Smooth muscle cell of bladder (primary cell): ENCODE data around the gene VMO1. TPM values are rescaled to one million over a fixed set of nuclear protein-coding genes. Genes with fewer than 3 reads are reported as not detected.

ENCODE experiments used
- total RNA-seq: library from RNA; depleted of rRNA; stranded (reverse); fragments of >200 nt; gene quantifications from 2 replicates; pipeline ENCODE4 v1.2.3, GENCODE V29; 2014

Gene VMO1, protein sequence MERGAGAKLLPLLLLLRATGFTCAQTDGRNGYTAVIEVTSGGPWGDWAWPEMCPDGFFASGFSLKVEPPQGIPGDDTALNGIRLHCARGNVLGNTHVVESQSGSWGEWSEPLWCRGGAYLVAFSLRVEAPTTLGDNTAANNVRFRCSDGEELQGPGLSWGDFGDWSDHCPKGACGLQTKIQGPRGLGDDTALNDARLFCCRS
- 0.74 and 3.3 TPM in 2 replicates for total RNA-seq

GRCh38 chr17:4786106-4786511, at the start of gene VMO1:
Gene VMO1, minus strand, starts transcription at chr17:4786364. Its CDS starts 12 bp downstream, at chr17:4786352.

DNA sequence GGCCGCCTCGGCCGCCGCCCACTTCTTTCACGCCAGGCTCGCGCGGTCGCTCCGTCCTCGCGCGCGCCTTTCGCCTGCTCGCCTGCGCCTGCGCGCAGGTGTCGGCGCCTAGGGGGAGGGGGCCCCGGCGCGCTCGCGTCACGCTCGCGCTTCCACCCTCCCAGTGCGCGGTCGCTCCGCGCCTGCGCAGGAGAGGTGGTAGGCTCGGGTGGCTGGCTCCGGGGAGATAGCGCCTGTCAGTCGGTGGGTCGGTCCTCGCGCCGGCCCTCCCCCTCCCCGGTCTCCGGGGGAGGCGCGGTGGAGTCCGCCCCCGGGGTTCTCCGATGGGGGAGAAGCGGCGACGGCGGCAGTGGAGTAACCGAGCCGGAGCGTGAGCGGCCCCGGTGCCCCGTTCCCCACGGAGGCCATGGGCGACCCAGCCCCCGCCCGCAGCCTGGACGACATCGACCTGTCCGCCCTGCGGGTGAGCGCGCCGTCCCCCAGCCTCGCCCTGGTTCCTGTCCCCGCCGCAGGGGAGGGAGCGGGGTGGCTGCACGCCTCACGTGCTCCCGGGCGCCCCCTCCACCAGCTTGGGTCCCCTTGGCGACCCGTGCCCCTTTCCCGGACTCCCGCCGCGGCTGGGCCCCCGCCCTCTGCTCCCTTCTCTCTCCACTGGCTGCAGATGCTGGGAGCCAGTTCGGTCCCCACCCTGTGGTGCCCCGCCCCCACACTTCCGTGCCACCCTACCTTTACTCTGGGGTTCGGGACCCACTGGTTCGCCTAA, 47.2 kb upstream of the VMO1 start, which contains the start of gene MINK1:
TSS of gene MINK1 (plus strand) at position 163 of the 763 bp plus-strand sequence. CDS start at position 407, 244 bp downstream.

DNA sequence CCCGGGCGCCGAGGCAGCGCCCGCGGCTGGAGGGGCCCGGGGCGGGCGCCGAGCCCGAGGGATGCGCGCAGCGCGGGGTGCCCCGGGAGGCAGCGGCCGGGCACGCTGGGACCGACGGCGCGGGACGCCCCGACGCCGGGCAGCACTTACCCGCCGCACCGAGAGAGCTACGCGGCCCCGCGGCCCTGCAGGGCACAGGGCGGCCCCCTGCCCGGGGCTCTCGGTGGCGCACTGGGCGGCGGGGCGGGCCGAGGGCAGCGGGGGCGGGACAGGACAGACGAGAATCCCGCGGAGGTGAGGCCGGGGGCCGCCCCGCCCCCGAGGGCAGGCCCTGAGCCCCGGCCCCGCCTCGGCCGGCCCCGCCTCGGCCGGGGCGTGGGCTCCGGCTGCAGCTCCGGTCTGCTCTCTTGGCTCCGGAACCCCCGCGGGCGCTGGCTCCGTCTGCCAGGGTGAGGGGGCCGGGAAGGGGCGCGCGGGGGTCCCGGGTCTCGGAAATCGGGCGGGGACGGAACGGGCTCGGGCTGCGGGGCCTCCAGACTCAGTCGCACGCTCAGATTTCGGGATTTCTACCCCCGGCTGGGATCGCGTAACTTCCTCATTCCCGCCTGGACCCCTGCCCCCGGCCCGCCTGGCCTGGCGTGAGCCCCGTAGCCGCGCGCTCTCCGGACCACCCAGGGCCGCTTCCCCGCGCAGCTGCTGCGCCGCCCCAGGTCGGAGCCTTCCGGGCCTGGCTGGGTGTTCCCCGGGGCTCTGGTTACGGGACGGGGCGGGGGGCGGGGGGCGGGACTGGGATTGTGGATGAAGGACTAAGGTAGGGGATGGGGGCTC, 20.8 kb upstream of the VMO1 start, which contains the start of gene PLD2:
TSS of gene PLD2 (plus strand) at position 376 of the 828 bp plus-strand sequence. CDS start 621 bp downstream, outside the sequence.

GRCh38 chr17:4802228-4802627, 16.1 kb upstream of the VMO1 start, which contains the start of gene C17orf114:
Gene C17orf114, minus strand, starts transcription at chr17:4802328.

GRCh38 chr17:4788807-4789700, 2.9 kb upstream of the VMO1 start, which contains the start of gene GLTPD2:
Gene GLTPD2, plus strand, starts transcription at chr17:4788964. Its CDS starts 48 bp downstream, at chr17:4789012.

DNA sequence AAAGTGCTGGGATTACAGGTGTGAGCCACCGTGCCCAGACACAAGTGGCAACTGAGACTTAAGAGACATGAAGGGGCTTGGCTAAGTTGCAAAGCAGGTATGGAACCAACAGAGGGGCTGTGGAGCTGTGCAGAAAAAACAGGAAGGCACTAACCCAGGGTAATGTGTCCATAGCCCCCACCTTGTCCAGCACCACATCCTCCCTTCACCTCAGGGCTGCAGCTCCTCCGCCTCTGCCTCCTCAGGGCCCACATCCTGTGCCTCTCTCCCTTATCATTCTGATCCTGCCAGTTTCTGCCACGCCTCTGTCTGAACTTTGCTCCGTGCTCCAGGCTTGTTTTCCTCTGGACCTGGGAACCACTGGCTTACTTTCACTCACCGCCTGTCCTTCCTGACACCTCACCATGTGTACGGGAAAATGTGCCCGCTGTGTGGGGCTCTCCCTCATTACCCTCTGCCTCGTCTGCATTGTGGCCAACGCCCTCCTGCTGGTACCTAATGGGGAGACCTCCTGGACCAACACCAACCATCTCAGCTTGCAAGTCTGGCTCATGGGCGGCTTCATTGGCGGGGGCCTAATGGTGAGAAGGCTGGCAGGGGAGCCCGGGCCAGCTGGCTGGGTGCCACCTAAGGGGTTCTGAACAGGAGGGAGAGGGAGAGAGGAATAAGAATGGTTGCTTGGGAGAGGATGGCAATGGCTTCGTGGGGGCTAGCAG, 14.5 kb downstream of the VMO1 start, which contains the start of gene TM4SF5:
TSS of gene TM4SF5 (plus strand) at position 368 of the 716 bp plus-strand sequence. CDS start at position 405, 37 bp downstream.

DNA sequence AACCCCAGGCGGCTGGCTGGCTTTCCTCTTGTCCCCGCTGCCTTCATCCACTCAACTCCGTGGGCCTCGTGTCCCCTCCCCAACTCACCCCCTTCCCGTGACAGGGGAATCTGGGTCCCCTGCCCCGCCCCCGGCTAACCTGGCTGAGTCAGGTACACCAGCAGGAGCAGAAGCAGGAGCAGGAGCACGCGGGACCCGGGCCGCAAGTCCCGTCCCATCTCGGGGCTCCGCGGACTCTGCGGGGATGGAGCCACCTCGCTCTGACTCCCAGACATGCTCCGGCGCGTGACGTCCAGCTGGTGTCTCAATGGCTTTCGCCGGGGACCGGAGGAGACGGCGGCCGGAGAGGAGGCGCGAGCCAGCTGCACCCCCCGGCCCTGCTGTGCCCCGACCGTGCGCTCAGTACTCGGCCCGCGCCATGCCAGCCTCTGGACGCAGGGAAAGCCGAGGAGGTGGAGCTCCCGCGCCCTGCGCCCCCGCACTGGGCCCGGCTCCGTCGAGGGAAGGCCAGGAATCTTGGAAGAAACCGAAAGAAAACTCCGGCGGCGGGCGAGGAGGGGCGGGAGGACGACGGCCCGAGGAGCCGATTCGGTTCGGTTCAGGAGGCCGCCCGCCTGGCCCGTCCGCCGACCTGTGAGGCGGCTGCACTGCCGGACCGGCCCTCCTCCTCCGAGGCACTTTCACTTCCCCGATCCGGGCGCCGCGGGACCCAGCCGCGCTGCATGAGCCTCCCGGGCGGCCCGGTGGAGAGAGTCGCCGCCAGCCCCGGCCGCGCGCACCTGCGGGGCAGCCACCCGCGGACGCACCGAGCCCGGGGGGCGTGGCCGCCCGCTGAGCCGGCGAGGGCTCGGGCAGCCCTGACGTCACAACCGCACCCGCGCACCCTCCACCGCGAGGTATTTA, 46.8 kb downstream of the VMO1 start, which contains the start of the genes CXCL16 and ZMYND15:
TSS of gene CXCL16 (minus strand) at position 807 of the 903 bp plus-strand sequence. CDS start at position 218, 589 bp downstream.
TSS of gene ZMYND15 (plus strand) at position 712 of the 903 bp plus-strand sequence. CDS start 716 bp downstream, outside the sequence.

Other genes with a start within 250 kb of the VMO1 start
- 43.8 and 59.7 TPM in 2 replicates for gene MYBBP1A, start 231.0 kb downstream of the VMO1 start, total RNA-seq
- not detected in 2 replicates for gene GGT6, start 225.8 kb downstream of the VMO1 start, total RNA-seq
- gene SMTNL2, start 201.8 kb downstream of the VMO1 start, total RNA-seq: 0.28 and 0.37 TPM in 2 replicates
- not detected in 2 replicates for gene ALOX15, start 144.7 kb downstream of the VMO1 start, total RNA-seq
- 9.0 and 11.9 TPM in 2 replicates for gene PELP1, start 82.2 kb downstream of the VMO1 start, total RNA-seq
- gene ARRB2, start 75.7 kb downstream of the VMO1 start, total RNA-seq: 2.1 and 3.2 TPM in 2 replicates
- 10.4 and 16.5 TPM in 2 replicates for gene MED11, start 54.9 kb downstream of the VMO1 start, total RNA-seq
- gene ZMYND15, start 46.5 kb downstream of the VMO1 start, total RNA-seq: 0.09 and 0.14 TPM in 2 replicates
- gene CXCL16, start 46.4 kb downstream of the VMO1 start, total RNA-seq: 1.8 and 2.1 TPM in 2 replicates
- not detected in 2 replicates for gene TM4SF5, start 14.5 kb downstream of the VMO1 start, total RNA-seq
- not detected in 2 replicates for gene GLTPD2, start 2.6 kb upstream of the VMO1 start, total RNA-seq
- 164 and 179 TPM in 2 replicates for gene PSMB6, start 9.8 kb upstream of the VMO1 start, total RNA-seq
- gene PLD2, start 20.8 kb upstream of the VMO1 start, total RNA-seq: 14.2 and 15.8 TPM in 2 replicates
- 17.1 and 21.0 TPM in 2 replicates for gene MINK1, start 47.0 kb upstream of the VMO1 start, total RNA-seq
- gene C17orf107, start 113.2 kb upstream of the VMO1 start, total RNA-seq: 4.3 and 6.1 TPM in 2 replicates
- gene CHRNE, start 116.7 kb upstream of the VMO1 start, total RNA-seq: 0.14 and 1.4 TPM in 2 replicates
- gene GP1BA, start 145.9 kb upstream of the VMO1 start, total RNA-seq: not detected in 2 replicates
- 51.8 and 62.5 TPM in 2 replicates for gene SLC25A11, start 153.7 kb upstream of the VMO1 start, total RNA-seq
- gene RNF167, start 153.9 kb upstream of the VMO1 start, total RNA-seq: 12.2 and 15.3 TPM in 2 replicates
- gene PFN1, start 162.2 kb upstream of the VMO1 start, total RNA-seq: 381 and 445 TPM in 2 replicates
- 1.6 and 2.6 TPM in 2 replicates for gene ENO3, start 164.8 kb upstream of the VMO1 start, total RNA-seq
- 50.8 and 60.6 TPM in 2 replicates for gene SPAG7, start 181.5 kb upstream of the VMO1 start, total RNA-seq
- 6.8 and 6.9 TPM in 2 replicates for gene CAMTA2, start 201.3 kb upstream of the VMO1 start, total RNA-seq
- 0.37 and 0.57 TPM in 2 replicates for gene INCA1, start 211.2 kb upstream of the VMO1 start, total RNA-seq
- gene KIF1C, start 211.6 kb upstream of the VMO1 start, total RNA-seq: 77.7 and 97.3 TPM in 2 replicates
- gene SLC52A1, start 249.1 kb upstream of the VMO1 start, total RNA-seq: 0.14 TPM in 1 of 2 replicates, not detected in the other